HG03135 (cell line): ENCODE results near the gene CPEB3.
"Not testable (repeated sequence)": the region's sequence is repeated elsewhere in the genome, so short reads cannot be mapped to it uniquely, and the experiment has no call there.

Experiments used
- ATAC-seq: cut with Tn5 transposase; IDR thresholded peaks from one replicate; pipeline ENCODE4 v1.9.1; 2021; ENCODE audit warnings: mild to moderate bottlenecking, moderate library complexity; ENCODE audit not compliant: unreplicated experiment

Gene CPEB3

DNA sequence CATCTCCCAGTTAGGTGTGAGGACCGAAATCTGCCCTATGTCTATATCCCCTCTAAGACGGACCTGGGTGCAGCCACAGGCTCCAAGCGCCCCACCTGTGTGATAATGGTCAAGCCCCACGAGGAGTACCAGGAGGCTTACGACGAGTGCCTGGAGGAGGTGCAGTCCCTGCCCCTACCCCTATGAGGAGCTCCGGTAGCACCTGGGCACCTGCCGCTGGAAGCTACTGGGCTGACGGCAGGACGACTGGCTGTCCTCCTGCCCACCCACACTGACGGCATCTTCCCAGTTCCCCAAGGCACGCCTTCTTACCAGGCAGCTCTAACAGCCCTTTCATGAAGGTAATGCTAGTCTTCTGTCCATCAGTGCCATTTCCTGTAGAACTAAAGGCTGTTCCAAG is 74.3 kb downstream of the CPEB3 start:
- not testable (repeated sequence) for ATAC-seq

DNA sequence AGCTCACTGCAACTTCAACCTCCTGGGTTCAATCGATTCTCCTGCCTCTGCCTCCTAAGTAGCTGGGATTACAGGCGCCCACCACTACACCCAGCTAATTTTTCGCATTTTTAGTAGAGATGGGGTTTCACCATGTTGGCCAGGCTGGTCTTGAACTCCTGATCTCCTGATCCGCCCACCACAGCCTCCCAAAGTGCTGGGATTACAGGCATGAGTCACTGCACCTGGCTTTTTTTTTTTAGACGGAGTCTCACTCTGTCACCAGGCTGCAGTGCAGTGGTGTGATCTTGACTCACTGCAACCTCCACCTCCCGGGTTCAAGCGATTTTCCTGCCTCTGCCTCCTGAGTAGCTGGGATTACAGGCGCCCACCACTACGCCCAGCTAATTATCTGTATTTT is 75.7 kb downstream of the CPEB3 start:
- not testable (repeated sequence) for ATAC-seq

DNA sequence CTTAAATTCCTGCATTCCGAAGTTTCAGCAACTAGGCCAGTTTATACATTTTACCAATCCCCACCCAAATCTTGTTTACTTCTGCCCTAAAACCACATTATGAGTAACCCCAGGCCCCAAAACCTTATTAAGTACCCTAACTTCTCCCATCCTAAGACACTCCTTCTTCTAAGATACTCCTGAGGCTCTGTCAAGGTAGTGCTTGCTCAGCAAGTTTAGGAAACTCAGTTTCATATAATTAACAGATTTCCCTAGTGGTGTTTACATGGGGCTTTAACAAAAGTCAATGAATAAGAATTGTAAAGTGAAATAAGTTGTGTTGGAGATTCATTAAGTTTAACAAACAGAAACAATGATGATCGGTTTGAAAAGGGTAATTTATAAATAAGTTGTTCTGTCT is 77.8 kb downstream of the CPEB3 start:
- ATAC-seq, result no peak

DNA sequence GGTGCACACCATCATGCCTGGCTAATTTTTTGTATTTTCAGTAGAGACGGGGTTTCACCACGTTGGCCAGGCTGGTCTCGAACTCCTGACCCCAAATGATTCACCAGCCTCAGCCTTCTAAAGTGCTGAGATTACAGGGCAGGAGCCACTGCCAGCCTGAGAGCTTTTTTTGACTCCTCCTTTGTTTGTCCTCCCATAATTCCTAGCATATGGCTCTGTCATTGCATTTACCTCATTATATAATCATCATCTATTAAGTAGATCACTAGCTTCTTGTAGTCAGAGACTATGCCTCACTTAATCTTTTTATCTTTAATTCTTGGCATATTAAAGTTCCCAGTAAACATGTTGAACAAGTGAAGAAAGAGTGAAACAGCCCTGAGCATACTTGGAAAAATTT is 82.1 kb downstream of the CPEB3 start:
- ATAC-seq, result no peak

DNA sequence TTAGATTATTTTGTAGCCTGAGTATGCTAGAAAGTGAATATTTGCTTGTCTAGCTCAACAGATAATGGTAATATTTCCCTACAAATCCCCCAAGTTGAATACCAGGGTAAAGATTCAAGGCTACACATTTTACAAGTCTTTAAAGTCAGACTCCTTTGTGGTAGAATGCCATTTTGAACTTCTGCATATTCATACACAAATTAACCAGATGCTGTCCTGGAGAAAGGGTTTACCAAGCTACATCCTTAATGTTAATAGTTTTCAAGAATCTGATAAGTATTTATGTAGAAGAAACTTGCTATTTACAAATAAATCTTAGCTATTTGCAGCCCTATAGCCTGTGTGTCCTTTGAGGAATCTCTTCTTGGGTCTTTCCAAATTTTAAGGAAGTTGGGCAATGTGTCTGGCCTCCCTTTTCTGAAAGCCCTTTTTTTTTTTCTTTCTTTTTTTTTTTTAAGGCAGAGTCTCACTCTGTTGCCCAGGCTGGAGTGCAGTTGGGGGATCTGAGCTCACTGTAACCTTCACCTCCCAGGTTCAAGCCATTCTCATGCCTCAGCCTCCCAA is 82.6 kb downstream of the CPEB3 start:
- ATAC-seq, result no peak

DNA sequence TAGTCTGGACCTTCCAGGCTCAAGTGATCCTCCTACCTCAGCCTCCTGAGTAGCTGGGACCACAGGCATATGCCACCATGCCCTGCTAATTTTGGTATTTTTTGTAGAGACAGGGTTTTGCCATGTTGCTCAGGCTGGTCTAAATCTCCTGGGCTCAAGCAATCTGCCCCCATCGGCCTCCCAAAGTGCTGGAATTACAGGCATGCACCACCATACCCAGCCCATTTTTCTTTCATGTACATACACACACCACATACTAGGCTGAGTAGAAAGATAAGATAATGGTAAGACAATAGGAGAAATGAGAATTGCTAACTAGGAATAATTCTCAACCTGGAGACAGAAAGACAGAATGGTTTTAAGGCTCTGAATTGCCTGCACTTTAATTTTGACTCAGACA is 83.8 kb downstream of the CPEB3 start:
- ATAC-seq, result no peak

DNA sequence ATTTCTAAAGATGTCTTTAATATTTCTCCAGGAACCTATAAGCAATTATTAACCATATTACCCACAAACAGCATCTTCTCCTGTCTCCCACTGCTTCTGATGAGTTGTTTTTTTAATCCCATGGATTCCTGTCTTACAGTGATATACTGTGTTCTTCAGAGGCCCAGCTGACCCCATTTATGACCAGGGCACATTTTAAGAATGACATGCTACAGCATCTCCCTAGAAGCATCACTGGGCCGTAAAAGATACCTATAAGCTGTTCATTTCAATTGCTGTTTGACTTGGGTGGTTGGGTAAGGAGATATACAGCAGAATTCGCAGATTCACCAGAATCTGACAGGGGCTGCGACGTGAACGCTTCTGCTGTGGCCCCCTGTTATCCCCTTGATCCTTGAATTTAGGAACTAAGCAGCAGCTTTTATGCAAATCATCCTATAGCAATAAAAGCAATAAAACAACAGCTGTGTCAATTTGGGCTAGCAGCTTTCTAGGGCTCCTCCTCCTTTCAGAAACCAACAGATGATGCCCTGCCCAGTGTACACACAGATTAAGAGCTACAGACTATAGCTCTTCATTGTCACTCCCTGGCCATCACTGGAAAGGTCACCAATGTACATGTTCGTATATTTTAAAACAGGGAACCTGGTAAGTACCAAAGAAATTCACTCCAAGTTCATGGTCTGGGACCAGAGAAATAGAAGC is 86.8 kb downstream of the CPEB3 start:
- no peak for ATAC-seq

DNA sequence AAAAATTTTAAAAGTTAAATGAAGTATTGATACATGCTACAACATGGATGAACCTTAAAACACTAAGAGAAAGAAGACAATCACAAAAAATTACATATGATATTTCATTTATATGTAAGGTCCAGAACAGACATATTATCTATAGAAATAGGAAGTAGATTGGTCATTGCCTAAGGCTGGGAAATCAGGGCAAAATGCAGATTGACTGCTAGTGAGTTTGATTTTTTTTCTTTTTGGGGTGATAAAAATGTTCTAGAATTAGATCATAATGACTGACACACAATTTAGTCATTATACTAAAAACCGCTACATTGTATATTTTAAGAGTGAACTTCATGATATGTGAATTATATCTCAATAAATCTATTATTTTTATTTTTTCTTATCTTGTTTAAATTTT is 88.3 kb downstream of the CPEB3 start:
- no peak for ATAC-seq

DNA sequence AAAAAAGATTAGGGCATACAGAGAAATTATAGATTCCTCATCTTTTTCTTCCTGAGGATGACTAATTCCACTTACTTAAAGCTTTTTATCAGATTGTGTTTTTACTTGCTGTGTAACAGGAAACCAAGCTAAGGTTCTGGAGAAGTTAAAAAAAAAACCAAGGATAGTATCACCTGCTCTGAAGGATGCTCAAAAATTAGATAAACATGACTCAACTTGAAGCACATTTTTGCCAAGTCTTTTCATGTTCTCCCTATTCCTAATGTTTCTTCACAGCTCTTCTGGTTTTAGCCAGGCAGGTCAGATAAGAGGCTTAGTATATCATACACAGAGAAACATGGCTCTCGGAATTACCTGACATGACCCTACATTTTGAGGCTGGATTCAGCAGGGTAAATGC is 90.3 kb downstream of the CPEB3 start:
- ATAC-seq, result no peak

DNA sequence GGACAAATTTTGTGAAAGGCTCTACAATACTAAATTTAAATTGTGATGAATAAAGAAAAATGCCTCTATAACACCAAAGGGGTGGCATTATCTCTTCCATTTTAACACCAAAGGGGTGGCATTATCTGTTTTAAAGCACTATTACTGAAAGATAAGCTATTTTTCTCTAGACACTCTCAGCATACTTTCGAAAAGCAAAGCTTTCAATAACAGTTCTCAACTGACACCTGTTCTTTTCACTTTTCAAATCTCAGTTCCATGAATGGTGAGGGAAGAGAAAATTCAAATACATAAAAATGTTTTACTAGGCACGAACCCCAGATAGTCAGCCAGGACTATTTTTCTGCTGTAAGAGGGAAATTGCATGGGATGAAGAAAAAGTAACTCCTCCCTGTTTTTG is 103.8 kb downstream of the CPEB3 start:
- no peak for ATAC-seq

DNA sequence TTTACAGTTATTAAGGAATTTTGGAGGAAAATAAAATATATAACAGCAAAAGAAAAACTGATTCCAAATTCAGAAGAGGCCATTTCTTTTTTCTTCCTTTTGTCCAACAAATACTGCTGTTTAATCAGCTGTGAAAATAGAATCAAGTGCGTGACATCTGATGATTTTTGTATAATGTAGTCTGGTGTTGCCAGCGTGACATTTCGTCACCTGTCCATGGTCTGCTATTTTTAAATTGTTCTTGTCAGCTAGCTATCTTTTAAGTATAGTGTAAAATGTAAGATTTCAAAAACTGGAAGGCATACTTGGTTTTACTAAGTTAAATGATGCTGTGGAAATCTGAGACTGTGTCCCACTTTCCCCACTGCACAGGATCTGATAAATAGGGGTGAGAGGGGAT is 105.9 kb downstream of the CPEB3 start:
- no peak for ATAC-seq

DNA sequence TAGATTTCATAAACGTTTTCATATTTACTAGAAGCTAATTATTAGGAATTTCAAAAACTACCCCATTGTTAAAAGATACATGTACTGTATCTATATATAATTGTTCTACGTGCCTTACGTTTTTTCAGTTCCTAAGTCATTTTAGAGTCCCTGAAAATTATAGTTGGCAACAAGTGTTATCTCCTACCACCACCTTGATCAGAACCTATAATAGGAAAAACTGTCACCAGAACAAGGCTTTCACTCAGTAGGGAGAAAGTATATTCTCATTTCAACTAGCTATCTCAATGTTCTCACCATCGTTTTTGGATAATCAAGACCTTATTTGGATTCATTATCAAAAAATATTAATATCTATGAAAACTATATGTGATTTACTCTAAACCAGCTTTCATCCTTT is 107.7 kb downstream of the CPEB3 start:
- ATAC-seq, result no peak

DNA sequence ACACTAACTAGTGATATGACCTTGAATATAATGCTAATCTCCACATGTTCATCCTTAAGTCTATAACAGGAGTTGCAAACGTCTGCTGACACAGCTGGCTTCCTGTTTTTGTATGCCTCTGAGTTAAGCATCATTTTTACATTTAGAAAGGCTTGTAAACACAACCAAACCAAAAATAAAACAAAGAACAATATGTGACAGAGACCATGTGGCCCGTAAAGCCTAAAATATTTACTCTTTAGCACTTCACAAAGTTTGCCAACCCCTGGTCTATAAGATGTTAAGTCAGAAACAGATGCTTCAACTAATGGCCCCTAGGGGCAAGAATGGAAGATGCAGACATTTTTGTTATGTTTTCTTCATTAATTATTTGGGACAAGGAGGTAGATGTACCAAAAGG is 109.3 kb downstream of the CPEB3 start:
- no peak for ATAC-seq

DNA sequence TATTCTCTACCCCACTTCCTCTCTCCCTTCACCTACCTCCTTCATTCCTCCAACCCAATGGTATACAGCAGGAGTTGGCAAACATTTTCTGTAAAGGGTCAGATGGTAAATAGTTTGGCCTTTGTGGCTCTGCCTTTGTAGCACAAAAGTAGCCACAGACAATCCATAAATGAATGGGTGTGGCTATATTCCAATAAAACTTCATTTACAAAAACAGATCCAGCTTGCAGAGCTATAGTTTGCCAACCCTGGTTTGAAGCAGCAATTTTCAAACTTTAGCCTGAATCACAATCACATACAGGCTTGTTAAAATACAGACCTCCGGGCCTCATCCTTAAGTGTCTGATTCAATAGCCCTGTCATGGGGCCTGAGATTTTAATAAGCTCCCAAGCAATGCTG is 110.5 kb downstream of the CPEB3 start:
- ATAC-seq, result no peak

DNA sequence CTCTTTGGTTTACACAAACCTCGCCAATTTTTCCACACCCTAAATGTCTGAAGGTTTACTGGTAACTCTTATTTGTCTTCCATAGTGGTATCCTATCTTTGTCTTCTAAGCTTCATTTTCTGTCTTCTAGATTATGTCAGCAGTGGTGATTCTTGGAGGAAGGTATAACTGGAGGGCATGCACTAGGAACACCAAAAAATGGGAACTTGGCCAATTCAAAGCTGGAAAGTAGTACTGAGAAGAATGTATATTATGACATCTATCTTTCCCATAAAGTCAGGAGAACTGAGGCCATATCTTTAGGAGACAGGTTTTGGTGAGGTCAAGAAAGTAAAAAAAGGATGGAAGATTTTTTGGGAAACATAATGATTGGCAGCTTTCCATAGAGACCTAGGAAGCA is 113.3 kb downstream of the CPEB3 start:
- ATAC-seq, result no peak

DNA sequence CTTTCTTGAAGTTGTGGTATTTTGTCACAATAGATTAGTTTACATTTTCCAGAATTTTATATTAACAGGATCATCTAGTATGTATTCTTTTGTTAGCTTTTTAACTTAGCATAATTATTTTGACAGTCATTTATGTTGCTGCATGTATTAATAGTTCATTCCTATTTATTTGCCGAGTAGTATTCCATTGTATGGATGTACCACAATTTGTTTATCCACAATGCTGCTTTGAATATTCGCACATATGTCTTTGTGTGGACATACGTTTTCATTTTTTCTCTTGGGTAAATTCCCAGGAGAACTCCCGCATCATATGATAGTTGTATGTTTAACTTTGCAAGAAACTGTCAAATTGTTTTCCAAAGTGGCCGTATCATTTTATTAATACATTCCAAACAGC is 115.7 kb downstream of the CPEB3 start:
- ATAC-seq, result no peak

DNA sequence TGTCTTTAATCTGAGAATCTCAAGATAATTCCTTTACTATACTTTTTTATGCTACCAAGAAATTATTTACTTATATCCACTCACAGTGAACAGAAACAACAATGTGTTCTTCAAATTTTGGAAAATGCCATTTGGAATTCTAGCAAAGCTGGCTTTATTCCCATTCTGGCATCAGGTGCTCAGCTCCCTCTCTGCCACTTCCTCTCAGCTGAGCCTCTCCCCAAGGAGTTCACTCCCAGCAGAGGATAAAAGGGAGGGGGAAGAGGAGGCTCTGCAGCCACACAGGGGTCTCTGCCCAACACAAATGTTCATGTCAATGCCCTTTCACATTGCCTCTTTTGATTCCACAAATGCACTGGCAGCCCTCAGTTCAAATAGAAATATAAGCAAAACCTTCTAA is 116.9 kb downstream of the CPEB3 start:
- no peak for ATAC-seq

DNA sequence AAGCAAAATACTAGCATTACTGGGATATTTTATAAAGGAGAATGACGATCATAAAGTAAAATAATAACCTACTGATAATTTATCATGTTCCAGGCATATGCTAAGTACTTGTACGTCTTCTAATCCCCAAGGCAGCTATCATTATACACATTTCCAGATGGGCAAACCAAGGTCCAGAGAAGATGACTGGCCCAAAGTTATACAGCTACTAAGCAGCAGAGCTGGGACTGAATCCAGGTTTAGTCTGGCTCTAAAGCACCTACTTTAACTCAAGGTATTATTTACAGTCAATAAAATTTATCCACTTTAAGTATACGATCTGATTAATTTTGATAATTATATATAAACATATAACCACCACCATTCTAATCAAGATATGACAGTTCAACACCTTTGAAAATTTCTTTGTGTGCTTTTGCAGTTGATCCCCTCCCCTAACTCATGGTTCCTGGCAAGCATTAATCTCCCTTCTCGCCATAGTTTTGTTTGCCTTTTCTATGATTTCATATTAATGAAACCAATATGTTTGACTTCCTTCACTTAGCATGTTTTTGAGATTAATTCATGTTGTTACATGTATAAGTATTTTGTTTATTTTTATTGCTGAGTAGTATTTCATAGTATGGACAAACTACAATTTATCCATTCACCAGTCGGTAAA is 126.7 kb downstream of the CPEB3 start:
- ATAC-seq, result no peak

DNA sequence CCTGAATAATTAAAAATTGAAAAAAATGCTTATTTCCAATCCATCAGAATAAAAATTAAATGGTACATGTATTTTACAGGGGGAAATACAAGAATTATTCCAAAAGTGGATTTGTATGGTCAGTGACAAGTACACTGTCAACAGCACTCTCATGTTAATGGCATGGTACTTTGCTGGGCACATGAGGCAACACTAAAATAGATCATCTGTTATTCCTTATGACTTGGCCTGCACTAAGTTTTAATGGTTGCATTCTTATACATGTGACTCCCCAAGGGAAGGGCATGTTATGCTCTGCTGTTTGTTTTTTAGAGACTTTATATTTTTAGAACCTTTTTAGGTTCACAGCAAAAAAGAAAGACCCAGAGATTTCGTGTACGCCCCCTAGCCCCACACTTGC is 128.3 kb downstream of the CPEB3 start:
- no peak for ATAC-seq

DNA sequence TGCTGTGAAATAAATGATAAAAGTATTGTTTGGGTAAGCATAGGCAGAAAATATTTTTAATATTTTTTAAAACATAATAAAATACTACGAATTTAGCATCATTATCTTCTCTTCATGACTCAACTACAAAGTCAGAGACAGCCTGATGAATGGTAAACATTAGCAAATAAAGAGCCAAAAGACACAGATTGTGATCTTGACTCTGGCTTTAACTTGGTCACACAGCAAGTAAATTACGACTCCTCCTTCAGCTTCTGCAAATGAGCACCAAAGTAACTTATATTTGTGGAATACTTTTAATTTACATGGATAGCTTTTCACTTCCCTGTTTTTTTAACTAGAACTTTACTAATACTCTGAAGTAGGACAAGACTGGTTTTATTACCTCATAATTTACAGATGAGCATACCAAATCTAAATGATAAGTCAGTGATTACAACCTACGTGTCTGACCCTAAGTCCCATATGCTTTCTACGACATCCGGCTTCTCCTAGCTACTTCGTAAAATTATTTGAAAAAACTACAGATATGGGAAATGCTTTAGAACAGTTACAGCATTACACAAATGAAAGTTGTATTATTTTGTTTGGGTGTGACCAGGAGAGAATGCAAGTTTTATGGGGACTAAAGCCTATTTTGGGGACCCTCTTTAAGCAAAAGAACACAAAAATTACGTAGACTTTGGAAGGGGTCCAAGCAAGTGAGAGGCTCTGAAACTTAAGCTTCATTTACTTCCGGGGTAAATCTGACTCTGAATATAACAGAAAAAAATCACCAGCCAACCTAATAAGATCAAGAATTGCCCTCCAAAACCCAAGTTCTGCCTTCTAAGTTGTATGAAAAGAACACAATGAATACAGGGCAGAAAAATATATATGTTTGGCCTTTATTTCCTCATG is 133.8 kb downstream of the CPEB3 start:
- no peak for ATAC-seq

DNA sequence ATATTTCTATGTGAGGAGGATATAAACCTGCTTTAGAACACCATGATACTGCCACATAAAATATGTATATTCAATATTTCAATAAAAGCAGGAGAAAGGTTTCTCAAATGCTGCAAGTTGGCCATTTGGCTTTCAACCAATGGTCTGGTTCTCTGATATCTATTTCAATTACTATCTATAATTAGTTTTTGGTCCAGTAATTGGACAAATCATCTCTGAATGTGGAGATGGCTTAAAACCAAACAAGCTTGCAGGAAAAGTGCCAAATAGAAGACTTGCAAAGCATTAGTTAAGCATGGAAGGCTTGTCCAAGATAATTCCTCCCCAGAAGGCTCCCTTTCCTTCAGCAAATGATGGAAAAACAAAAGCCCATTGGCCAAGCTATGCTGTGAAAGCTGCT is 140.1 kb downstream of the CPEB3 start:
- no peak for ATAC-seq

DNA sequence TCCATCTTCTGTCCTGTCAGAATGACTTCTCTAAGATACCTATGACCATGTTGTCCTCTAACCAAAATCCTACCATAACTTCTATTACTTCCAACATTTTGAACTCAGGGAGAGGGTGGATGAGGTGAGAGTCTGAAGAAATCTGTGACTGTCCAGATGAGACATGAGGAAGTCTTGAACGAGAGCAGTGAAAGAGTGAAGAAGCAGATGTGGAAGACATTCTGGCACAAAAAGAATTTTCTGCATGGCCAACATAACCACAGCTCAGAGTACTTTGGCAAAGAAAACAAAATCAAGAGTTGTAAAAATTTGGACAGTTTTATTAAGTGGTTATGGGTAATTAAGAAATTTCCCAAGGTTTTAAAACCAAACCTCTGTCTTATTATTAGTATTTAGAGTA is 141.6 kb downstream of the CPEB3 start:
- ATAC-seq, result no peak
